Embryonic facial prominence (tissue), 1 donor: ENCODE measurements around the gene RHOXF2.

Experiments used
- DNase-seq: peaks from one replicate; pipeline ENCODE4 v3.0.0-alpha.2; 2016; ENCODE audit errors: extremely low spot score

The RHOXF2 gene

GRCh38 chrX:120200851-120201250, 42.4 kb downstream of the RHOXF2 start:
- DNase-seq = no peak

DNA sequence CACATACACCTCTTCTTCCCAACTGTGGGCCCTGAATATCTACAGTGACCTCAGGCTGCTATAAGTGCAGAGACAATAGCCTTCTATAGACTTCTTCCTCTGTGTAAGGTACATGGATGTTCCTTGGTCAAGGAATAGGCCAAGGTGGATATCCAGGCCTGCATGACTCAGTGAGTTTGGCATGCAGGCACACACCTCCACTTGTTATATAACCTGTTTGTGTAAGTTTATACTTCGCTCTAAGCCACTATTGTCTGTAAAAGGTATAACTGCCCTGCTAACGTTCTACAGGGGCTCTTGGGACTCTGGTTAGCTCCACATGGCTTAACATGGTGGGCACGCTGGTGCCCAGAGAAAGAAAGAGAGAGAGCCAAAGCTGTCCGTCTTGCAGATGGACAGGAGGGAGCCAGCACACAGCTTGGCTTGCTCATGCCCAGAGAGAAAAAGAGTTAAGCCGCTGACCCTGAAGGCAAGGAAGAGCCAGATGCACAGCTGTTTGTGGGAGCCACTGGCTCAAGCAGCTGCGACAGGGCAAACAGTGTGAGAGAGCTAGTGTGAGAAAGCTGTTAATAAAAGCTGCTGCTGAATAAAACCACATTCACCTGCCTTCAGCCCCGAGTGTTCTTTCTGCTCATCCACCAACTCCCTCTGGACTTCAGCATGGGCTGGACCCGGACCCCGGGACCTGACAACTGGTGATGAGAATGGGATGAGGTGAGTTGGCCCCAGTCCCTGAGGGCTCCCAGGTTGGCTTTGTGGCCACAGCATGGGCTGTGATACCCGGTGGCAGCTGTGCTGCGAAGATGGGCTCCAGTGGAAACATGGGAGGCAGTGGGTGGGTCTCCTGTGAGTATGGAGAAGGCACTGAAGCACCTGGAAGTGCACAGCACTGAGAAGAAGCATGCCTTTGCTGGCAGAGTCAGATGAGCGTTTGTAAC, 47.7 kb downstream of the RHOXF2 start:
- no peak for DNase-seq

- no peak for DNase-seq
Observed at GRCh38 chrX:120207009-120207605, 48.7 kb downstream of the RHOXF2 start.

GRCh38 chrX:120213438-120214265, 55.2 kb downstream of the RHOXF2 start:
- peak; percentile 5 for DNase-seq
